GM19193 (cell line): ENCODE measurements around the gene SRC.
A peak's percentile ranks its signal among the peaks of the same experiment; 100 is the strongest.

Experiments used
- POLR2A ChIP-seq: IDR thresholded peaks from 4 replicates; pipeline ENCODE4 v1.6.1; 2011; ENCODE audit not compliant: insufficient read depth, insufficient read length; ENCODE audit errors: extremely low read depth

Gene SRC

GRCh38 chr20:37350649-37351574 is 5.0 kb downstream of the SRC start:
- TF ChIP-seq POLR2A = no peak

GRCh38 chr20:37351689-37352607 is 6.0 kb downstream of the SRC start:
- TF ChIP-seq POLR2A = no peak

- no peak for TF ChIP-seq POLR2A
These were observed 6.7 kb downstream of the SRC start for GRCh38 chr20:37352608-37352980.

GRCh38 chr20:37353285-37353849 is 7.4 kb downstream of the SRC start:
- TF ChIP-seq POLR2A = no peak

- TF ChIP-seq POLR2A = no peak
These were observed 8.6 kb downstream of the SRC start for GRCh38 chr20:37354210-37355195.

- no peak for TF ChIP-seq POLR2A
These were observed 9.6 kb downstream of the SRC start for GRCh38 chr20:37355252-37356180.

GRCh38 chr20:37356387-37356786 is 10.4 kb downstream of the SRC start:
- no peak for TF ChIP-seq POLR2A

GRCh38 chr20:37356961-37357371 is 11.0 kb downstream of the SRC start:
- TF ChIP-seq POLR2A = no peak

- TF ChIP-seq POLR2A = no peak
These were observed 11.8 kb downstream of the SRC start for GRCh38 chr20:37357481-37358365.

GRCh38 chr20:37358366-37359150 is 12.6 kb downstream of the SRC start:
- TF ChIP-seq POLR2A = peak; percentile 18

- TF ChIP-seq POLR2A = no peak
These were observed 13.4 kb downstream of the SRC start for GRCh38 chr20:37359331-37359730.
